ENCODE measurements around the gene HSPB8. TPM values are rescaled to one million over a fixed set of nuclear protein-coding genes. Genes with fewer than 3 reads are reported as not detected.

The HSPB8 gene
- polyA plus RNA-seq, 1 of the 3 experiments (the other 2 are of a cell fraction) = 1.2 TPM

DNA sequence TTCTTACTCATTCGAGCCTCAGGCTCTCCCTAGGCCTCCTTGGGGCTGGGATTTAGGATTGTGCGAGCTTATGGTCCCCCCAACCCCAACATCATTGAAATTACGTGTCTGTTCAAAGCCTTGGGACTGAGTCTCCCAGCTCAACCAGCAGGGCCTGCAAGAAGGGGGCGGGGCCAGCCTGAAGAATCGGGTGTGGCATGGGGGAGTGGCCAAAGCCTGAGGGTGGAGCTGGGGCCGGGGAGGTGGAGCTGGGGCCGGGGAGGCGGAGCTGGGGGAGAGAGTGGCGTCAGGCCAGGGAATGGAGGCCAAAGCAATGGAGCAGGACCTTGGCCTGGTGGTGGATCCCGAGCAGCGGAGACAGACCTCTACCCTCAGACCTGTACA lies 24.3 kb upstream of the HSPB8 start (continued):
- TF ChIP-seq, protein P1, sequence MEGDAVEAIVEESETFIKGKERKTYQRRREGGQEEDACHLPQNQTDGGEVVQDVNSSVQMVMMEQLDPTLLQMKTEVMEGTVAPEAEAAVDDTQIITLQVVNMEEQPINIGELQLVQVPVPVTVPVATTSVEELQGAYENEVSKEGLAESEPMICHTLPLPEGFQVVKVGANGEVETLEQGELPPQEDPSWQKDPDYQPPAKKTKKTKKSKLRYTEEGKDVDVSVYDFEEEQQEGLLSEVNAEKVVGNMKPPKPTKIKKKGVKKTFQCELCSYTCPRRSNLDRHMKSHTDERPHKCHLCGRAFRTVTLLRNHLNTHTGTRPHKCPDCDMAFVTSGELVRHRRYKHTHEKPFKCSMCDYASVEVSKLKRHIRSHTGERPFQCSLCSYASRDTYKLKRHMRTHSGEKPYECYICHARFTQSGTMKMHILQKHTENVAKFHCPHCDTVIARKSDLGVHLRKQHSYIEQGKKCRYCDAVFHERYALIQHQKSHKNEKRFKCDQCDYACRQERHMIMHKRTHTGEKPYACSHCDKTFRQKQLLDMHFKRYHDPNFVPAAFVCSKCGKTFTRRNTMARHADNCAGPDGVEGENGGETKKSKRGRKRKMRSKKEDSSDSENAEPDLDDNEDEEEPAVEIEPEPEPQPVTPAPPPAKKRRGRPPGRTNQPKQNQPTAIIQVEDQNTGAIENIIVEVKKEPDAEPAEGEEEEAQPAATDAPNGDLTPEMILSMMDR (IDR thresholded peaks at IDR 0.05) = no peak
- TF ChIP-seq TEAD4 (IDR thresholded peaks at IDR 0.05; ENCODE audit: borderline replicate concordance, insufficient read depth) (no peak), TCF12 (IDR thresholded peaks at IDR 0.05) (no peak), MEF2A (IDR thresholded peaks at IDR 0.05; ENCODE audit: borderline replicate concordance, low read depth) (no peak), TAF1 (IDR thresholded peaks at IDR 0.05; ENCODE audit: borderline replicate concordance, low read depth, low read length) (no peak), RFX5 (IDR thresholded peaks at IDR 0.05; ENCODE audit: low read length) (no peak), SIN3A (IDR thresholded peaks at IDR 0.05; ENCODE audit: borderline replicate concordance, low read depth, low read length) (no peak), JUND (IDR thresholded peaks at IDR 0.05) (no peak)

DNA sequence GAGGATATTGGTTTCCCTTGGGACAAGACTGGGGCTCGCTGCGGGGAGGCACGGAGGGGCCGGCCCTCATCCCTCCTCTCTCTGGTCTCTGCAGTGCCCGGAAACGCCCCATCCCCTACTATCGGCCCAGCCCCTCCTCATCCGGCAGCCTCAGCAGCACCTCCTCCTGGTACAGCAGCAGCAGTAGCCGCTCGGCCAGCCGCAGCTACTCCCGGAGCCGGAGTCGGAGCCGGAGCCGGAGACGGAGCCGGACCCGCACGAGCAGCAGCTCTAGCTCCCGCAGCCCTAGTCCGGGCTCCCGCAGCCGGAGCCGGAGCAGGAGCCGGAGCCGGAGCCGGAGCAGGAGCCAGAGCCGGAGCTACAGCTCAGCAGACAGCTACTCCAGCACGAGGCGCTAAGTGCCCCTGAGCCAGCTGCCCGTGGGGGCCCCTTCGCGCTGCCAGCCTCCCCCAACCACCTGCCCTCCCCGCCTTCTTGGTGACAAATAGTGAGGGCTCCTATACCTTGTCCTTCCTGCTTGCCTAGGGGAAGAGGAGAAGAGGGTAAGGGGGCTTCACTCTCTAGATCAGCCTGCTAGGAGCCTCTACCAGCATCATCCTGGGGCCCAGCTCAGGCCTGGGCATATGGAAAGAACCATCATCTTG lies 22.2 kb upstream of the HSPB8 start:
- WGBS (ENCODE audit: low lambda C conversion rate) = 76% methylated on average over 28 of the region's 35 CpGs
- Histone ChIP-seq H3K4me1 (ENCODE audit: control insufficient read depth in 1 of 2, insufficient read depth in 2 of 2, low read depth in 1 of 2, low read length in 1 of 2) (no peaks in the 10 kb centered on the region; a peak in 1 of 4 replicates), H3K79me2 (ENCODE audit: insufficient read depth) (no peaks in the 10 kb centered on the region), H3K9me3 (no peaks in the 10 kb centered on the region), H4K20me1 (ENCODE audit: insufficient read depth) (no peaks in the 10 kb centered on the region), H3K9ac (no peak overlapping the region), H3K36me3 (replicated peaks in 1 of 2; ENCODE audit: control insufficient read depth in 1 of 2, insufficient read depth in 2 of 2, low read length in 1 of 2) (no peaks in the 10 kb centered on the region), H3F3A (replicated peaks; ENCODE audit: insufficient read depth) (no peaks in the 10 kb centered on the region), H3K4me2 (no peak overlapping the region), H2AFZ (ENCODE audit: low read depth) (no peak overlapping the region), H3K27ac (ENCODE audit: low read depth in 2 of 2, low read length in 1 of 2) (no peak overlapping the region), H3K4me3 (ENCODE audit: low read depth in 2 of 2, low read length in 1 of 2) (no peak overlapping the region), H3K9me2 (no peaks in the 10 kb centered on the region), H3K27me3 (ENCODE audit: insufficient read depth) (no peaks in the 10 kb centered on the region)
- ChIA-PET CTCF (interaction anchor here (1.1 to 1.5 kb wide), 4 partner anchors 19 to 257 kb away, joined by 3 to 7 read pairs (median 5); no protein-coding TSS in a partner anchor), POLR2A (no interaction called here)
- DNase-seq = peak; percentile 54
- no peak for TF ChIP-seq TCF12 (IDR thresholded peaks at IDR 0.05)
- TF ChIP-seq, protein P2, sequence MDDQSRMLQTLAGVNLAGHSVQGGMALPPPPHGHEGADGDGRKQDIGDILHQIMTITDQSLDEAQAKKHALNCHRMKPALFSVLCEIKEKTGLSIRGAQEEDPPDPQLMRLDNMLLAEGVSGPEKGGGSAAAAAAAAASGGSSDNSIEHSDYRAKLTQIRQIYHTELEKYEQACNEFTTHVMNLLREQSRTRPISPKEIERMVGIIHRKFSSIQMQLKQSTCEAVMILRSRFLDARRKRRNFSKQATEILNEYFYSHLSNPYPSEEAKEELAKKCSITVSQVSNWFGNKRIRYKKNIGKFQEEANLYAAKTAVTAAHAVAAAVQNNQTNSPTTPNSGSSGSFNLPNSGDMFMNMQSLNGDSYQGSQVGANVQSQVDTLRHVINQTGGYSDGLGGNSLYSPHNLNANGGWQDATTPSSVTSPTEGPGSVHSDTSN (IDR thresholded peaks at IDR 0.05) = no peak
- TF ChIP-seq TEAD4 (IDR thresholded peaks at IDR 0.05; ENCODE audit: borderline replicate concordance, insufficient read depth) = no peak
- no peak for TF ChIP-seq GATA2 (CRISPR knock-in tag; IDR thresholded peaks at IDR 0.05)
- TF ChIP-seq MXI1 (IDR thresholded peaks at IDR 0.05; ENCODE audit: low read depth, low read length) = no peak
- no peak for TF ChIP-seq FOXJ3 (CRISPR knock-in tag; IDR thresholded peaks at IDR 0.05)
- TF ChIP-seq YY1 (IDR thresholded peaks at IDR 0.05; ENCODE audit: low read depth) = no peak
- TF ChIP-seq EZH2phosphoT487 (IDR thresholded peaks at IDR 0.05; ENCODE audit: borderline replicate concordance, low read depth) = no peak
- TF ChIP-seq NFIC (IDR thresholded peaks at IDR 0.05; ENCODE audit: borderline replicate concordance) = no peak
- no peak for TF ChIP-seq CHD2 (IDR thresholded peaks at IDR 0.05; ENCODE audit: low read length, partially characterized antibody)

Data from SK-N-SH (cell line).